SK-N-SH (cell line): Measurements from ENCODE around the gene TRIM54. TPM values are rescaled to one million over a fixed set of nuclear protein-coding genes. Genes with fewer than 3 reads are reported as not detected.

Experiments
- CTCF ChIA-PET: fragments of 300-600, 350-600 bp; formaldehyde crosslinking; extraction: SDS; loops from one replicate; lab custom pipeline; 2021; lab: Yijun Ruan, JAX
- POLR2A ChIA-PET: fragments of 350-600 bp; sonication (Branson Sonifier 250); formaldehyde crosslinking; extraction: SDS; loops from one replicate; lab custom pipeline; 2020; ENCODE audit warnings: antibody characterized with exemption, inconsistent platforms; lab: Yijun Ruan, JAX
- DNase-seq: peaks from one replicate; pipeline ENCODE4 v3.0.0; 2012
- H2AFZ ChIP-seq: fragments of 200-600 bp; sonication (generic); 2 replicates; pipeline ENCODE4 v1.8.1; 2016; ENCODE audit warnings: antibody characterized with exemption, mild to moderate bottlenecking, low read depth
- H3F3A ChIP-seq: fragments of 200-600 bp; sonication (generic); replicated peaks from 2 replicates; pipeline ENCODE3; 2016; ENCODE audit warnings: antibody characterized with exemption, mild to moderate bottlenecking; ENCODE audit not compliant: insufficient read depth
- H3K27ac ChIP-seq, 2 experiments: fragments of 200-500 bp in 1 of 2; fragments of 200-600 bp in 1 of 2; sonication (Bioruptor generic) in 1 of 2; sonication (generic), shearing (Covaris generic) in 1 of 2; 2 replicates each; pipeline versions ENCODE4 v1.5.1 to v1.6.1; 2014 to 2016; ENCODE audit warnings: low read depth in 2 of 2, inconsistent platforms in 1 of 2, low read length in 1 of 2, mild to moderate bottlenecking in 1 of 2, mixed read lengths in 1 of 2
- H3K27me3 ChIP-seq: fragments of 200-600 bp; sonication (generic), shearing (Covaris generic); 2 replicates; pipeline ENCODE4 v1.6.1; 2016; ENCODE audit warnings: mixed run types; ENCODE audit not compliant: insufficient read depth
- H3K36me3 ChIP-seq, 2 experiments: fragments of 200-500 bp in 1 of 2; fragments of 200-600 bp in 1 of 2; sonication (Bioruptor generic) in 1 of 2; sonication (generic) in 1 of 2; replicated peaks in 1 of 2; 2 replicates each; pipeline versions ENCODE3 to v1.5.1; 2014 to 2016; ENCODE audit warnings: low read length in 1 of 2, mild to moderate bottlenecking in 1 of 2; ENCODE audit not compliant: insufficient read depth in 2 of 2, control insufficient read depth in 1 of 2
- H3K4me1 ChIP-seq, 2 experiments: fragments of 200-500 bp in 1 of 2; fragments of 200-600 bp in 1 of 2; sonication (Bioruptor generic) in 1 of 2; sonication (generic), shearing (Covaris generic) in 1 of 2; 2 replicates each; pipeline versions ENCODE4 v1.5.1 to v1.6.1; 2014 to 2016; ENCODE audit warnings: low read depth in 1 of 2, low read length in 1 of 2, mixed run types in 1 of 2; ENCODE audit not compliant: insufficient read depth in 2 of 2, control insufficient read depth in 1 of 2
- H3K4me2 ChIP-seq: fragments of 200-600 bp; sonication (generic), shearing (Covaris generic); 2 replicates; pipeline ENCODE4 v1.6.1; 2017; ENCODE audit warnings: mixed run types
- H3K4me3 ChIP-seq, 2 experiments: fragments of 200-500 bp in 1 of 2; fragments of 200-600 bp in 1 of 2; sonication (Bioruptor generic) in 1 of 2; sonication (generic), shearing (Covaris generic) in 1 of 2; 2 replicates each; pipeline versions ENCODE4 v1.5.1 to v1.8.1; 2014 to 2016; ENCODE audit warnings: low read depth in 2 of 2, inconsistent platforms in 1 of 2, low read length in 1 of 2, mild to moderate bottlenecking in 1 of 2, mixed read lengths in 1 of 2, moderate library complexity in 1 of 2
- H3K79me2 ChIP-seq: fragments of 200-600 bp; sonication (generic); 2 replicates; pipeline ENCODE4 v1.8.1; 2017; ENCODE audit warnings: mild to moderate bottlenecking; ENCODE audit not compliant: insufficient read depth
- H3K9ac ChIP-seq: fragments of 200-600 bp; sonication (generic); 2 replicates; pipeline ENCODE4 v1.6.1; 2017; ENCODE audit warnings: mixed run types
- H3K9me2 ChIP-seq: fragments of 200-600 bp; sonication (generic); 2 replicates; pipeline ENCODE4 v1.6.1; 2017; ENCODE audit warnings: mixed run types
- H3K9me3 ChIP-seq: fragments of 200-600 bp; sonication (generic); 2 replicates; pipeline ENCODE4 v1.6.1; 2017; ENCODE audit warnings: mixed run types, mild to moderate bottlenecking, moderate library complexity
- H4K20me1 ChIP-seq: fragments of 200-600 bp; sonication (generic); 2 replicates; pipeline ENCODE4 v1.6.1; 2017; ENCODE audit warnings: mild to moderate bottlenecking, mixed run types; ENCODE audit not compliant: insufficient read depth
- EP300 ChIP-seq, 2 experiments: IDR thresholded peaks; 2 replicates each; pipeline versions ENCODE4 v1.4.0 to v1.6.1; 2012; ENCODE audit warnings: borderline replicate concordance in 1 of 2, low read depth in 1 of 2, low read length in 1 of 2
- EZH2phosphoT487 ChIP-seq: fragments of 200-600 bp; sonication (generic); IDR thresholded peaks from 2 replicates; pipeline ENCODE4 v1.6.1; 2017; ENCODE audit warnings: low read depth, mixed run types, mild to moderate bottlenecking, antibody characterized with exemption, moderate library complexity, borderline replicate concordance
- FOXJ3 ChIP-seq: sonication (generic); formaldehyde crosslinking; IDR thresholded peaks from 2 replicates; pipeline ENCODE4 v1.5.1; 2020; ENCODE audit warnings: mild to moderate bottlenecking, missing genetic modification reagents
- FOXM1 ChIP-seq: IDR thresholded peaks from 2 replicates; pipeline ENCODE4 v1.4.0; 2012; ENCODE audit warnings: low read depth, mild to moderate bottlenecking
- GABPA ChIP-seq: IDR thresholded peaks from 2 replicates; pipeline ENCODE4 v1.4.0; 2012; ENCODE audit warnings: low read depth, mild to moderate bottlenecking
- IRF3 ChIP-seq: fragments of 150-350 bp; IDR thresholded peaks from 2 replicates; pipeline ENCODE4 v1.6.1; 2016; ENCODE audit warnings: mild to moderate bottlenecking, low read depth, low read length
- JUND ChIP-seq: IDR thresholded peaks from 2 replicates; pipeline ENCODE4 v1.4.0; 2012
- MEF2A ChIP-seq: IDR thresholded peaks from 2 replicates; pipeline ENCODE4 v1.4.0; 2012; ENCODE audit warnings: low read depth, borderline replicate concordance
- MXI1 ChIP-seq: IDR thresholded peaks from 2 replicates; pipeline ENCODE4 v1.6.1; 2012; ENCODE audit warnings: mild to moderate bottlenecking, low read depth, low read length, improper control_type of control experiment
- NFIC ChIP-seq: IDR thresholded peaks from 2 replicates; pipeline ENCODE4 v1.4.0; 2012; ENCODE audit warnings: borderline replicate concordance
- NRF1 ChIP-seq: IDR thresholded peaks from 2 replicates; pipeline ENCODE4 v1.6.1; 2012; ENCODE audit warnings: low read depth, mild to moderate bottlenecking, low read length
- POLR2AphosphoS5 ChIP-seq: IDR thresholded peaks from 2 replicates; pipeline ENCODE4 v1.6.1; 2012; ENCODE audit warnings: low read depth, low read length
- RCOR1 ChIP-seq: fragments of 150-350 bp; IDR thresholded peaks from 2 replicates; pipeline ENCODE4 v1.6.1; 2017; ENCODE audit warnings: antibody characterized with exemption, low read length
- REST ChIP-seq: IDR thresholded peaks from 2 replicates; pipeline ENCODE4 v1.6.1; 2012; ENCODE audit warnings: mild to moderate bottlenecking, low read depth, low read length, moderate library complexity
- SMC3 ChIP-seq: IDR thresholded peaks from 2 replicates; pipeline ENCODE4 v1.6.1; 2012; ENCODE audit warnings: low read depth, low read length, improper control_type of control experiment
- TAF1 ChIP-seq: IDR thresholded peaks from 2 replicates; pipeline ENCODE4 v1.6.1; 2012; ENCODE audit warnings: low read depth, mild to moderate bottlenecking, low read length, moderate library complexity, borderline replicate concordance
- TCF12 ChIP-seq: IDR thresholded peaks from 2 replicates; pipeline ENCODE4 v1.4.0; 2012
- USF2 ChIP-seq: fragments of 150-350 bp; IDR thresholded peaks from 2 replicates; pipeline ENCODE4 v1.6.1; 2017; ENCODE audit warnings: antibody characterized with exemption, low read length, low read depth, borderline replicate concordance
- YY1 ChIP-seq: IDR thresholded peaks from 2 replicates; pipeline ENCODE4 v1.4.0; 2012; ENCODE audit warnings: low read depth, mild to moderate bottlenecking
- ZBTB33 ChIP-seq: IDR thresholded peaks from 2 replicates; pipeline ENCODE4 v1.4.0; 2012; ENCODE audit warnings: low read depth, borderline replicate concordance
- WGBS: methylation state at CpG from one replicate; pipeline ENCODE4 v1.1.6; 2017; ENCODE audit warnings: low lambda C conversion rate; 5-methylcytosine and 5-hydroxymethylcytosine counted together
- polyA plus RNA-seq, 3 experiments: library from polyadenylated mRNA; depleted of rRNA; stranded (reverse); fragments of >200 nt; gene quantifications; 2 replicates each; pipeline ENCODE4 v1.2.3, GENCODE V29; 2012

Gene TRIM54
- polyA plus RNA-seq, 1 of the 3 experiments (the other 2 are of a cell fraction), result 0.28 TPM

GRCh38 chr2:27281442-27281841 lies 787 bp upstream of the TRIM54 start:
- H3K4me1 ChIP-seq, result peaks cover 0 to 23% of the 10 kb centered on the region in 2 experiments; a peak in 3 of 4 replicates
- no peaks in the 10 kb centered on the region for H4K20me1 ChIP-seq
- no peaks in the 10 kb centered on the region for H3K36me3 ChIP-seq
- H3K9me3 ChIP-seq, result no peaks in the 10 kb centered on the region
- H3K9me2 ChIP-seq, result no peaks in the 10 kb centered on the region
- H3K79me2 ChIP-seq, result no peaks in the 10 kb centered on the region
- ChIA-PET POLR2A (interaction anchor here (2.0 kb wide), 1 partner anchor 16 kb away, joined by 7 read pairs; no protein-coding TSS in a partner anchor), CTCF (interaction anchor here (0.7 to 18.0 kb wide), 18 partner anchors 14 to 248 kb away, joined by 3 to 392 read pairs (median 26); partner anchors contain the start of genes CAD, KHK, MPV17 and PREB)
- no peak overlapping the region for H3K27ac ChIP-seq
- no peaks in the 10 kb centered on the region for H3F3A ChIP-seq
- no peak overlapping the region for H2AFZ ChIP-seq
- H3K27me3 ChIP-seq, result peaks cover 14% of the 10 kb centered on the region; the same call in 1 of the 2 replicates
- TF ChIP-seq JUND (no peak), GABPA (no peak), TCF12 (no peak), RCOR1 (no peak), EZH2phosphoT487 (no peak), MEF2A (no peak), ZBTB33 (no peak), YY1 (no peak), FOXM1 (no peak), FOXJ3 (no peak), REST (no peak), MXI1 (no peak), NRF1 (no peak), NFIC (no peak), USF2 (no peak), IRF3 (no peak), TAF1 (no peak), POLR2AphosphoS5 (no peak), SMC3 (no peak), EP300 (IDR thresholded peaks at IDR 0.05; ENCODE audit: borderline replicate concordance in 1 of 2, low read depth in 1 of 2, low read length in 1 of 2) (no peak)
- H3K4me3 ChIP-seq, result no peak overlapping the region
- no peak overlapping the region for H3K4me2 ChIP-seq
- 82% methylated on average over 3 of the region's 3 CpGs for WGBS
- no peak overlapping the region for H3K9ac ChIP-seq
- DNase-seq, result no peak
